Activated naive CD8-positive, alpha-beta T cell (primary cell): ENCODE measurements around the gene RAB3D.
A peak's percentile ranks its signal among the peaks of the same experiment; 100 is the strongest.
"Not testable (repeated sequence)": the region's sequence is repeated elsewhere in the genome, so short reads cannot be mapped to it uniquely, and the experiment has no call there.

Experiments used
- H3K27ac Mint-ChIP-seq: one replicate; pipeline ENCODE4 v1.8.0; 2021; ENCODE audit warnings: mixed read lengths
- H3K27me3 Mint-ChIP-seq: one replicate; pipeline ENCODE4 v1.8.0; 2021; ENCODE audit warnings: mixed read lengths
- H3K36me3 Mint-ChIP-seq: one replicate; pipeline ENCODE4 v1.8.0; 2021; ENCODE audit warnings: mixed read lengths
- H3K4me1 Mint-ChIP-seq: one replicate; pipeline ENCODE4 v1.8.0; 2021; ENCODE audit warnings: low read depth, mixed read lengths
- H3K4me3 Mint-ChIP-seq: one replicate; pipeline ENCODE4 v1.8.0; 2021; ENCODE audit warnings: mild to moderate bottlenecking, mixed read lengths
- H3K9me3 Mint-ChIP-seq: one replicate; pipeline ENCODE4 v1.8.0; 2021; ENCODE audit warnings: low read depth, mixed read lengths

The RAB3D gene

GRCh38 chr19:11356074-11356397 is 16.6 kb upstream of the RAB3D start:
- H3K4me3 Mint-ChIP-seq, result peak overlapping the region; percentile 76
- H3K9me3 Mint-ChIP-seq, result no peaks in the 10 kb centered on the region
- peaks cover 6% of the 10 kb centered on the region for H3K27me3 Mint-ChIP-seq
- peaks cover 9% of the 10 kb centered on the region for H3K4me1 Mint-ChIP-seq
- H3K27ac Mint-ChIP-seq, result no peak overlapping the region
- peaks cover 2% of the 10 kb centered on the region for H3K36me3 Mint-ChIP-seq

GRCh38 chr19:11355160-11356073 is 16.0 kb upstream of the RAB3D start, which contains the start of gene PLPPR2:
Gene PLPPR2, plus strand, starts transcription at chr19:11355432. Its CDS starts 2,242 bp downstream, at chr19:11357674.
- no peak within 1 kb of the TSS for H3K27ac Mint-ChIP-seq
- H3K4me3 Mint-ChIP-seq, result peak within 1 kb of the TSS; percentile 76
- peaks cover 2% of the 10 kb centered on the region for H3K36me3 Mint-ChIP-seq
- no peaks in the 10 kb centered on the region for H3K9me3 Mint-ChIP-seq
- H3K4me1 Mint-ChIP-seq, result peaks cover 9% of the 10 kb centered on the region
- peaks cover 6% of the 10 kb centered on the region for H3K27me3 Mint-ChIP-seq

- H3K27ac Mint-ChIP-seq, H3K4me1 Mint-ChIP-seq, H3K27me3 Mint-ChIP-seq, H3K9me3 Mint-ChIP-seq, H3K36me3 Mint-ChIP-seq: not testable (repeated sequence)
- peak overlapping the region; percentile 32 for H3K4me3 Mint-ChIP-seq
Observed at GRCh38 chr19:11354102-11354501, 14.6 kb upstream of the RAB3D start.

GRCh38 chr19:11349171-11349570 is 9.7 kb upstream of the RAB3D start:
- Mint-ChIP-seq H3K4me3 (no peak overlapping the region), H3K36me3 (peaks cover 7% of the 10 kb centered on the region), H3K27ac (no peak overlapping the region), H3K4me1 (peaks cover 27% of the 10 kb centered on the region), H3K9me3 (no peaks in the 10 kb centered on the region), H3K27me3 (no peaks in the 10 kb centered on the region)

GRCh38 chr19:11347546-11348039 is 8.1 kb upstream of the RAB3D start:
- Mint-ChIP-seq H3K9me3 (no peaks in the 10 kb centered on the region), H3K4me1 (peaks cover 27% of the 10 kb centered on the region), H3K27ac (no peak overlapping the region), H3K4me3 (peak overlapping the region; percentile 98), H3K36me3 (peaks cover 7% of the 10 kb centered on the region), H3K27me3 (no peaks in the 10 kb centered on the region)

GRCh38 chr19:11346104-11346940 is 6.9 kb upstream of the RAB3D start, which contains the start of the genes CCDC159 and TMEM205:
Gene CCDC159, plus strand, starts transcription at chr19:11346519. Its CDS starts 88 bp downstream, at chr19:11346607.
Gene TMEM205, minus strand, starts transcription at chr19:11346268. Its CDS starts 649 bp downstream, at chr19:11345619.
- no peaks in the 10 kb centered on the region for H3K9me3 Mint-ChIP-seq
- peak within 1 kb of the TSS; percentile 98 for H3K4me3 Mint-ChIP-seq
- H3K36me3 Mint-ChIP-seq, result peaks cover 7% of the 10 kb centered on the region
- H3K27me3 Mint-ChIP-seq, result no peaks in the 10 kb centered on the region
- H3K4me1 Mint-ChIP-seq, result peaks cover 27% of the 10 kb centered on the region
- peak within 1 kb of the TSS; percentile 90 for H3K27ac Mint-ChIP-seq

GRCh38 chr19:11345122-11345803 is 5.8 kb upstream of the RAB3D start:
- H3K36me3 Mint-ChIP-seq, result peaks cover 7% of the 10 kb centered on the region

GRCh38 chr19:11342429-11342828 is 3.0 kb upstream of the RAB3D start:
- Mint-ChIP-seq H3K27ac (no peak overlapping the region), H3K4me1 (peaks cover 38% of the 10 kb centered on the region), H3K27me3 (no peaks in the 10 kb centered on the region), H3K4me3 (no peak overlapping the region), H3K9me3 (no peaks in the 10 kb centered on the region), H3K36me3 (no peaks in the 10 kb centered on the region)

More at GRCh38 chr19:11345122-11345803, 5.8 kb upstream of the RAB3D start:
- peak overlapping the region; percentile 98 for H3K4me3 Mint-ChIP-seq
- H3K27ac Mint-ChIP-seq, result peak overlapping the region; percentile 90
- no peaks in the 10 kb centered on the region for H3K9me3 Mint-ChIP-seq
- H3K27me3 Mint-ChIP-seq, result no peaks in the 10 kb centered on the region
- peaks cover 27% of the 10 kb centered on the region for H3K4me1 Mint-ChIP-seq

- H3K27ac Mint-ChIP-seq, H3K9me3 Mint-ChIP-seq, H3K36me3 Mint-ChIP-seq, H3K27me3 Mint-ChIP-seq: not testable (repeated sequence)
- peaks cover 16% of the 10 kb centered on the region for H3K4me1 Mint-ChIP-seq
- H3K4me3 Mint-ChIP-seq, result peak overlapping the region; percentile 67
Observed at GRCh38 chr19:11340099-11340467, 626 bp upstream of the RAB3D start.

GRCh38 chr19:11338569-11339253 is 746 bp downstream of the RAB3D start:
- Mint-ChIP-seq H3K4me1 (peaks cover 12% of the 10 kb centered on the region), H3K9me3 (no peaks in the 10 kb centered on the region), H3K36me3 (no peaks in the 10 kb centered on the region), H3K4me3 (peak overlapping the region; percentile 63), H3K27me3 (no peaks in the 10 kb centered on the region), H3K27ac (no peak overlapping the region)

- no peak overlapping the region for H3K4me3 Mint-ChIP-seq
- H3K27me3 Mint-ChIP-seq, result no peaks in the 10 kb centered on the region
- H3K9me3 Mint-ChIP-seq, result no peaks in the 10 kb centered on the region
- no peaks in the 10 kb centered on the region for H3K36me3 Mint-ChIP-seq
- no peak overlapping the region for H3K27ac Mint-ChIP-seq
- H3K4me1 Mint-ChIP-seq, result peaks cover 12% of the 10 kb centered on the region
Observed at GRCh38 chr19:11338121-11338520, 1.3 kb downstream of the RAB3D start.

GRCh38 chr19:11337080-11337479 is 2.4 kb downstream of the RAB3D start:
- Mint-ChIP-seq H3K4me3 (no peak overlapping the region), H3K9me3 (no peaks in the 10 kb centered on the region), H3K27ac (no peak overlapping the region), H3K36me3 (no peaks in the 10 kb centered on the region), H3K4me1 (peaks cover 12% of the 10 kb centered on the region), H3K27me3 (no peaks in the 10 kb centered on the region)

- Mint-ChIP-seq H3K4me3 (no peak overlapping the region), H3K36me3 (no peaks in the 10 kb centered on the region), H3K27me3 (no peaks in the 10 kb centered on the region), H3K9me3 (no peaks in the 10 kb centered on the region), H3K4me1 (peaks cover 12% of the 10 kb centered on the region), H3K27ac (no peak overlapping the region)
Observed at GRCh38 chr19:11335449-11336146, 3.9 kb downstream of the RAB3D start.

GRCh38 chr19:11333838-11334237 is 5.6 kb downstream of the RAB3D start:
- H3K4me1 Mint-ChIP-seq, H3K36me3 Mint-ChIP-seq, H3K27me3 Mint-ChIP-seq: not testable (repeated sequence)

More at GRCh38 chr19:11333838-11334237, 5.6 kb downstream of the RAB3D start:
- not testable (repeated sequence) for H3K27ac Mint-ChIP-seq, H3K4me3 Mint-ChIP-seq, H3K9me3 Mint-ChIP-seq
